Liver (tissue), 3 donors: ENCODE results near the gene MBP.

Experiments used
- GABPA ChIP-seq, 2 donors: IDR thresholded peaks in 1 of 2; conservative IDR thresholded peaks in 1 of 2; 2 replicates each; pipeline ENCODE4 v1.6.1; 2016; ENCODE audit warnings: antibody characterized with exemption in 2 of 2, mild to moderate bottlenecking in 1 of 2, moderate library complexity in 1 of 2
- JUND ChIP-seq, 2 donors: IDR thresholded peaks; 2 replicates each; pipeline ENCODE4 v1.6.1; 2016; ENCODE audit warnings: antibody characterized with exemption in 2 of 2
- RAD21 ChIP-seq, 2 donors: IDR thresholded peaks; 2 replicates each; pipeline ENCODE4 v1.6.1; 2016; ENCODE audit warnings: antibody characterized with exemption in 2 of 2, mild to moderate bottlenecking in 2 of 2
- REST ChIP-seq: IDR thresholded peaks from 2 replicates; pipeline ENCODE4 v1.6.1; 2016; ENCODE audit warnings: antibody characterized with exemption, mild to moderate bottlenecking
- RXRA ChIP-seq, 2 donors: IDR thresholded peaks; 2 replicates each; pipeline ENCODE4 v1.6.1; 2017 to 2018; ENCODE audit warnings: antibody characterized with exemption in 2 of 2, mild to moderate bottlenecking in 1 of 2
- SP1 ChIP-seq: IDR thresholded peaks from 2 replicates; pipeline ENCODE4 v1.6.1; 2018; ENCODE audit warnings: antibody characterized with exemption, mild to moderate bottlenecking
- TAF1 ChIP-seq: conservative IDR thresholded peaks from 2 replicates; pipeline ENCODE4 v1.6.1; 2016; ENCODE audit warnings: antibody characterized with exemption, mild to moderate bottlenecking
- YY1 ChIP-seq: IDR thresholded peaks from 2 replicates; pipeline ENCODE4 v1.6.1; 2016; ENCODE audit warnings: antibody characterized with exemption, mild to moderate bottlenecking
- TF ChIP-seq, protein P1 (sequence below): fragments of 150-350 bp; IDR thresholded peaks from 2 replicates; pipeline ENCODE4 v1.5.1; 2017; ENCODE audit warnings: improper control_type of control experiment, low read depth, low read length; ENCODE audit not compliant: missing input control
- TF ChIP-seq, protein P2 (sequence below): IDR thresholded peaks from 2 replicates; pipeline ENCODE4 v1.6.1; 2016; ENCODE audit warnings: antibody characterized with exemption
- TF ChIP-seq, protein P3 (sequence below): IDR thresholded peaks from 2 replicates; pipeline ENCODE4 v1.6.1; 2016; ENCODE audit warnings: antibody characterized with exemption
- donor health status: healthy.
- donor health status: healthy.

DNA sequence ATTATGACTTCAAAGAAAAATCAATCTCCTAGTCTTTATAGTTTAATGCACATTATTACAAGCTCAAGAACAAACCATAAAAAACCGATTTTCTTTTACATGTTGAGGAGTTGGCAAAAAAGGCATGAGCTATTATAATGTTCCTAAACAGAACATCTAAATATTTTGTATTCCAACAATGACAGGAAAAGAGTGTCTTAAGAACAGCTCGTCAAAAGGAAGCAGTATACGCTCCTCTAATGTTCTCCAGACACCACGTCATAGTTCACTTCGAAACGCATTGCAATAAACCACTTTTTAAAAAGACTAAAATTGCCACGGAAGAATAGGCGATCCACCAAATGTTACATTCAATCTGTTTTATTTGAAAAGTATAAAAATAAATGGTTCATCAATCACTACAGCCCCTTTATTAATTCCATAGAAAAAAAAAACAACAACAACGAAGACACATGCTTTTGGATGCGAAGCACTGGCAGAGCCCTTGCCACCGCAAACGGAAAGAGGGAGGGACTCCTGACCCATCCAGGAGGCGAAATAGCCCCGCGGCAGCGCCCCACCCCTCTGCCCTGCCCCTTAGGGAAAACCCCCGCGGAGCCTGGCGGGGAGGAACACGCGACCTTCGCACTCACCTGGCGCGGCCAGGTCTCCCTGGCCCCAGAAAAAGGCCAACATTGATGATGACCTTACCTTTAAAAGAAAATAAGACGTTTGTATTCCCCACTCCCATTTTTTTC, 45.8 kb downstream of the MBP start:
- TF ChIP-seq, protein P1, sequence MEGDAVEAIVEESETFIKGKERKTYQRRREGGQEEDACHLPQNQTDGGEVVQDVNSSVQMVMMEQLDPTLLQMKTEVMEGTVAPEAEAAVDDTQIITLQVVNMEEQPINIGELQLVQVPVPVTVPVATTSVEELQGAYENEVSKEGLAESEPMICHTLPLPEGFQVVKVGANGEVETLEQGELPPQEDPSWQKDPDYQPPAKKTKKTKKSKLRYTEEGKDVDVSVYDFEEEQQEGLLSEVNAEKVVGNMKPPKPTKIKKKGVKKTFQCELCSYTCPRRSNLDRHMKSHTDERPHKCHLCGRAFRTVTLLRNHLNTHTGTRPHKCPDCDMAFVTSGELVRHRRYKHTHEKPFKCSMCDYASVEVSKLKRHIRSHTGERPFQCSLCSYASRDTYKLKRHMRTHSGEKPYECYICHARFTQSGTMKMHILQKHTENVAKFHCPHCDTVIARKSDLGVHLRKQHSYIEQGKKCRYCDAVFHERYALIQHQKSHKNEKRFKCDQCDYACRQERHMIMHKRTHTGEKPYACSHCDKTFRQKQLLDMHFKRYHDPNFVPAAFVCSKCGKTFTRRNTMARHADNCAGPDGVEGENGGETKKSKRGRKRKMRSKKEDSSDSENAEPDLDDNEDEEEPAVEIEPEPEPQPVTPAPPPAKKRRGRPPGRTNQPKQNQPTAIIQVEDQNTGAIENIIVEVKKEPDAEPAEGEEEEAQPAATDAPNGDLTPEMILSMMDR, result no peak
- TF ChIP-seq, protein P2, sequence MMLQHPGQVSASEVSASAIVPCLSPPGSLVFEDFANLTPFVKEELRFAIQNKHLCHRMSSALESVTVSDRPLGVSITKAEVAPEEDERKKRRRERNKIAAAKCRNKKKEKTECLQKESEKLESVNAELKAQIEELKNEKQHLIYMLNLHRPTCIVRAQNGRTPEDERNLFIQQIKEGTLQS, result no peak
- peak; percentile 20 to 27 for TF ChIP-seq RXRA (IDR thresholded peaks at IDR 0.05)
- TF ChIP-seq YY1, result no peak
- TF ChIP-seq SP1, result peak; percentile 51
- TF ChIP-seq JUND (IDR thresholded peaks at IDR 0.05), result no peak
- TF ChIP-seq TAF1, result no peak
- TF ChIP-seq REST, result no peak
- no peak for TF ChIP-seq RAD21 (IDR thresholded peaks at IDR 0.05)
- TF ChIP-seq, protein P3, sequence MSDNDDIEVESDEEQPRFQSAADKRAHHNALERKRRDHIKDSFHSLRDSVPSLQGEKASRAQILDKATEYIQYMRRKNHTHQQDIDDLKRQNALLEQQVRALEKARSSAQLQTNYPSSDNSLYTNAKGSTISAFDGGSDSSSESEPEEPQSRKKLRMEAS, result no peak
- no peak for TF ChIP-seq GABPA (IDR thresholded peaks at IDR 0.05 in 1 of 2, conservative IDR thresholded peaks at IDR 0.05 in 1 of 2)
